Measurements from ENCODE around the gene CEP95.

- TF ChIP-seq CTCF (conservative IDR thresholded peaks at IDR 0.05 in 1 of 2, IDR thresholded peaks at IDR 0.05 in 1 of 2; ENCODE audit: low read depth in 1 of 2, low read length in 2 of 2) (no peak), EZH2 (IDR thresholded peaks at IDR 0.05; ENCODE audit: low read length, missing control alignments) (no peak)
These were observed 47.5 kb upstream of the CEP95 start for GRCh38 chr17:64459284-64459747.
